ENCODE results near the gene TSC22D1.

The TSC22D1 gene

DNA sequence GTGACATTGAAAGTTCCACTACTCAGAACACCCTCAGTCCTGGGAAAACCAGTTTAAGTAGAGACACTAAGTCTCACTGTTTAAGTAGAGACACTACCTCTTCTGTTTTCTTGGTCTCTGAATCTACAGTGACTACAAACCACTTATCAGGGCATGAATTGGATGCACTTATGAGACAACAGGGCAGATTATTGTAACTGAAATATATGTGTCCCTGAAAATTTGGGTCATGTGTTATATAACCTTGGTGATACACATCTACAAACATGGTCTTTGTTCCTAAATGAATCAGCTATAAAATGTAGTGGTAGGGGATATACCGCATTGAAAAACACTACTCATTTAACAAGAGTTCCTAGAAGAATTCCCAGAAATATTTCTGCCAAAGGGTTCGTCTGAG lies 146.8 kb downstream of the TSC22D1 start:
- DNase-seq (ENCODE audit: extremely low spot score) = no peak
- POLR2A ChIA-PET = no interaction called here
- CTCF ChIA-PET = interaction anchor here (0.5 kb wide), 1 partner anchor 589 kb away, joined by 4 read pairs; no protein-coding TSS in a partner anchor
- no peak for TF ChIP-seq L3MBTL2 (conservative IDR thresholded peaks at IDR 0.05)
- TF ChIP-seq ZNF384 (IDR thresholded peaks at IDR 0.05) = no peak
- TF ChIP-seq ELF4 (IDR thresholded peaks at IDR 0.05) = no peak
- TF ChIP-seq FOXA1 (IDR thresholded peaks at IDR 0.05) = no peak
- TF ChIP-seq SP1 (IDR thresholded peaks at IDR 0.05) = no peak
- TF ChIP-seq ARNT (IDR thresholded peaks at IDR 0.05) = no peak
- TF ChIP-seq FOXM1 (IDR thresholded peaks at IDR 0.05; ENCODE audit: borderline replicate concordance) = no peak
- no peak for TF ChIP-seq SUZ12 (IDR thresholded peaks at IDR 0.05)
- no peak for TF ChIP-seq TARDBP (IDR thresholded peaks at IDR 0.05)
- no peak for TF ChIP-seq FOXK2 (IDR thresholded peaks at IDR 0.05)
- no peak for TF ChIP-seq HDGF (IDR thresholded peaks at IDR 0.05; ENCODE audit: borderline replicate concordance)
- no peak for TF ChIP-seq BHLHE40 (IDR thresholded peaks at IDR 0.05; ENCODE audit: borderline replicate concordance)
- no peak for TF ChIP-seq LEF1 (IDR thresholded peaks at IDR 0.05; ENCODE audit: borderline replicate concordance)
- TF ChIP-seq CTBP1 (IDR thresholded peaks at IDR 0.05; ENCODE audit: borderline replicate concordance) = no peak

DNA sequence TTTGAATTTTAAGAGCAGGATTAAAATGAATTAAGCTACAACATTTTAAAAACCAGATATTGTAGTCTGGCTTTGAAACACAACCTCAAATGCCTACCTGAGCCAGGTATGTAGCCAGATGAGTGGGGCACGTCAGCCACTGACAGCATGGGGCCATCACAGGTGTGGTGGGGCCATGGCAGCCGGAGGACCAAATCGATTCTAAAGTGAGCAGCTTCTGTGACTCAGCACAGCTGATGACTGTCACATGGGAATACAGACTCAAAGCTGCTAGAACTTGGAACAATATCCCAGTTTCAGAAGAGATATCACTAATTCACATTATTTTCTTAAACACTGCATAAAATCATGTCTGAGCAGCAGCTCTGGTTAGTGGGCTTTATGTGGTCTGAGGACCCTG lies 149.7 kb downstream of the TSC22D1 start:
- ChIA-PET POLR2A (no interaction called here), CTCF (interaction anchor here (0.9 kb wide), 1 partner anchor 193 kb away, joined by 3 read pairs; no protein-coding TSS in a partner anchor)
- TF ChIP-seq FOXM1 (IDR thresholded peaks at IDR 0.05; ENCODE audit: borderline replicate concordance) (no peak), CTBP1 (IDR thresholded peaks at IDR 0.05; ENCODE audit: borderline replicate concordance) (no peak), FOXA1 (IDR thresholded peaks at IDR 0.05) (no peak), TARDBP (IDR thresholded peaks at IDR 0.05) (no peak), L3MBTL2 (conservative IDR thresholded peaks at IDR 0.05) (no peak), FOXK2 (IDR thresholded peaks at IDR 0.05) (no peak), LEF1 (IDR thresholded peaks at IDR 0.05; ENCODE audit: borderline replicate concordance) (no peak), NFRKB (IDR thresholded peaks at IDR 0.05) (no peak), ARNT (IDR thresholded peaks at IDR 0.05) (no peak), HDGF (IDR thresholded peaks at IDR 0.05; ENCODE audit: borderline replicate concordance) (no peak), BHLHE40 (IDR thresholded peaks at IDR 0.05; ENCODE audit: borderline replicate concordance) (no peak), ZNF384 (IDR thresholded peaks at IDR 0.05) (no peak)
- TF ChIP-seq, protein P1, sequence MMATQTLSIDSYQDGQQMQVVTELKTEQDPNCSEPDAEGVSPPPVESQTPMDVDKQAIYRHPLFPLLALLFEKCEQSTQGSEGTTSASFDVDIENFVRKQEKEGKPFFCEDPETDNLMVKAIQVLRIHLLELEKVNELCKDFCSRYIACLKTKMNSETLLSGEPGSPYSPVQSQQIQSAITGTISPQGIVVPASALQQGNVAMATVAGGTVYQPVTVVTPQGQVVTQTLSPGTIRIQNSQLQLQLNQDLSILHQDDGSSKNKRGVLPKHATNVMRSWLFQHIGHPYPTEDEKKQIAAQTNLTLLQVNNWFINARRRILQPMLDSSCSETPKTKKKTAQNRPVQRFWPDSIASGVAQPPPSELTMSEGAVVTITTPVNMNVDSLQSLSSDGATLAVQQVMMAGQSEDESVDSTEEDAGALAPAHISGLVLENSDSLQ (IDR thresholded peaks at IDR 0.05) = no peak
- DNase-seq (ENCODE audit: extremely low spot score) = no peak

DNA sequence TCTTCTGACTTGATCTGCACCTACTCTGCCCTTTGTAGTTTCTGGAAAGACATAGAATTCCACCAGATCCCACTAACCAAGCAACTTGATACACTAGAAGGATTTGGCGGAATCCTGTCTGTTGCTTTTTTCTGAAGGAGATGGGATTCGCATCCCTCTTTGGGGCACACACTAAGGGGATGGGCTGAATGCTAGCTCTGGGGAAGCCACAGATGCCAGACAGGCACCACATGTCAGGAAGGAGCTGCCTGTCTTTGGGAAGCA lies 150.4 kb downstream of the TSC22D1 start:
- TF ChIP-seq SP1 (IDR thresholded peaks at IDR 0.05) (no peak), L3MBTL2 (conservative IDR thresholded peaks at IDR 0.05) (no peak), HDGF (IDR thresholded peaks at IDR 0.05; ENCODE audit: borderline replicate concordance) (no peak), BHLHE40 (IDR thresholded peaks at IDR 0.05; ENCODE audit: borderline replicate concordance) (no peak), FOXK2 (IDR thresholded peaks at IDR 0.05) (no peak), ELF4 (IDR thresholded peaks at IDR 0.05) (no peak), CTBP1 (IDR thresholded peaks at IDR 0.05; ENCODE audit: borderline replicate concordance) (no peak), TARDBP (IDR thresholded peaks at IDR 0.05) (no peak), FOXM1 (IDR thresholded peaks at IDR 0.05; ENCODE audit: borderline replicate concordance) (no peak), ARNT (IDR thresholded peaks at IDR 0.05) (no peak), ZNF384 (IDR thresholded peaks at IDR 0.05) (no peak), LEF1 (IDR thresholded peaks at IDR 0.05; ENCODE audit: borderline replicate concordance) (no peak), FOXA1 (IDR thresholded peaks at IDR 0.05) (no peak)
- TF ChIP-seq, protein P1 (IDR thresholded peaks at IDR 0.05) = no peak
- ChIA-PET CTCF (interaction anchor here (0.9 kb wide), 1 partner anchor 192 kb away, joined by 3 read pairs; no protein-coding TSS in a partner anchor), POLR2A (no interaction called here)
- no peak for DNase-seq (ENCODE audit: extremely low spot score)

DNA sequence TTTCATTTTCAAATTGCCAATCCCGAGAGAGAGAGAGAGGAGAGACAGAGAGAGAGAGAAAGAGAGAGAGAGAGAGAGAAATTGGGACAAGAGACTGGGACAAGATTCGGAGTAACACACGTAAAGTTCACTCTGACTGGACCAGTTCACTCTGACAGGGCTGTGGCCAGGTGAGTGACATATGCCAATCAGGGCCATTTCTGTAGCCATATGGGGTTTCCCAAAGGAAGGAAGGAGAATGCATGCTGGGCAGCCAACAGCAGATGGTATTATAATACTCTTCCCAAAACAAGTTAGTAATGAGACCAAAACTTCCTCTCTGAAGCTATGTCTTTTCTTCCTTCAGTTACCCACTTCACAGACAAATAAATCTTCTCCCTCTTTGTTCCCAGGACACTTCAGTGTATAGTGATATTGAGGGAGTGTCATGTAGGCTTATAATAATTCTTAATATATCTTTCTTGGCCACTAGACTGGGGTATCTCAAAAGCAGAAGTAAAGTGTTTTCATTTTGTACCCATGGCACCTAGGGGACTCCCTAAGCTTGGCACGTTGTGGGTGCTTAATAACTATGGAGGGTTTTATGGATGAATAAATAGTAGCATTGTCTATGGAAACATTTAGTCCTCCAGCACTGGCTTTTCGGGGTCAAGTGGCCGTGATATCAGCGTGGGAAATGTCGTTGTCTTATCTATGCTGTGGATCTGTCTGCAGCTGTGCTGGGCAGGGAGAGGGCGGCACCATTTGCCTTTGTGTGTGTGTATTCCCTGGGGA lies 150.9 kb downstream of the TSC22D1 start:
- ChIA-PET POLR2A (no interaction called here), CTCF (no interaction called here)
- TF ChIP-seq ELF4 (IDR thresholded peaks at IDR 0.05) = no peak
- no peak for TF ChIP-seq FOXK2 (IDR thresholded peaks at IDR 0.05)
- no peak for TF ChIP-seq SUZ12 (IDR thresholded peaks at IDR 0.05)
- no peak for TF ChIP-seq FOXM1 (IDR thresholded peaks at IDR 0.05; ENCODE audit: borderline replicate concordance)
- TF ChIP-seq TARDBP (IDR thresholded peaks at IDR 0.05) = no peak
- no peak for TF ChIP-seq NFRKB (IDR thresholded peaks at IDR 0.05)
- TF ChIP-seq, protein P1 (IDR thresholded peaks at IDR 0.05) = no peak
- TF ChIP-seq LEF1 (IDR thresholded peaks at IDR 0.05; ENCODE audit: borderline replicate concordance) = no peak
- no peak for TF ChIP-seq BHLHE40 (IDR thresholded peaks at IDR 0.05; ENCODE audit: borderline replicate concordance)
- TF ChIP-seq SP1 (IDR thresholded peaks at IDR 0.05) = no peak
- no peak for TF ChIP-seq CTBP1 (IDR thresholded peaks at IDR 0.05; ENCODE audit: borderline replicate concordance)
- TF ChIP-seq ZNF384 (IDR thresholded peaks at IDR 0.05) = no peak
- TF ChIP-seq L3MBTL2 (conservative IDR thresholded peaks at IDR 0.05) = no peak
- no peak for TF ChIP-seq ARNT (IDR thresholded peaks at IDR 0.05)
- TF ChIP-seq FOXA1 (IDR thresholded peaks at IDR 0.05) = no peak
- TF ChIP-seq HDGF (IDR thresholded peaks at IDR 0.05; ENCODE audit: borderline replicate concordance) = no peak
- DNase-seq (ENCODE audit: extremely low spot score) = no peak

DNA sequence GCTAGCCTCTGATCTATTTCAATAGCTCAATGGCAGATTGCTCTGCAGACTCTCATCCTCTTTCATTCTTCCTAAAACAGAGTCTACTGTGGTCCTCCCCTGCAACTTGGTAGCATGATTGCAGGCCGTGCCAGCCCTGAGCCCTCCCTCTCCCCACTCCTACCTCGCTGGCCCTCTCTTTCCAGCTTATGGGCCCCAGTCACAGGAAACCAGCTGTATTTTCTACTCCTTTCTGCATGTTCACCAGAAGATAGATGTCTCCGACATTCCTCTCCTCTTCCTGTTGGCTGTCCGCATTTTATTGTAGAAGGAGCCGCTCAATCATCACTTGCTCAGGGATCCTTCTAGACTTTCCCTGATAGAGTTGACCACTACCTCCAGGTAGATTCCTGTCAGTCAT lies 152.3 kb downstream of the TSC22D1 start:
- ChIA-PET POLR2A (interaction anchor here (1.5 kb wide), 1 partner anchor 13 kb away, joined by 3 read pairs; no protein-coding TSS in a partner anchor), CTCF (no interaction called here)
- TF ChIP-seq ZNF384 (IDR thresholded peaks at IDR 0.05) (no peak), SUZ12 (IDR thresholded peaks at IDR 0.05) (no peak), BHLHE40 (IDR thresholded peaks at IDR 0.05; ENCODE audit: borderline replicate concordance) (no peak), HDGF (IDR thresholded peaks at IDR 0.05; ENCODE audit: borderline replicate concordance) (no peak), LEF1 (IDR thresholded peaks at IDR 0.05; ENCODE audit: borderline replicate concordance) (no peak), TARDBP (IDR thresholded peaks at IDR 0.05) (no peak), FOXA1 (IDR thresholded peaks at IDR 0.05) (no peak)
- TF ChIP-seq, protein P1 (IDR thresholded peaks at IDR 0.05) = no peak
- no peak for DNase-seq (ENCODE audit: extremely low spot score)

Measured in HEK293T (cell line).